ENCODE results near the gene TRMT112.
"Not testable (repeated sequence)": the region's sequence is repeated elsewhere in the genome, so short reads cannot be mapped to it uniquely, and the experiment has no call there.

The TRMT112 gene

DNA sequence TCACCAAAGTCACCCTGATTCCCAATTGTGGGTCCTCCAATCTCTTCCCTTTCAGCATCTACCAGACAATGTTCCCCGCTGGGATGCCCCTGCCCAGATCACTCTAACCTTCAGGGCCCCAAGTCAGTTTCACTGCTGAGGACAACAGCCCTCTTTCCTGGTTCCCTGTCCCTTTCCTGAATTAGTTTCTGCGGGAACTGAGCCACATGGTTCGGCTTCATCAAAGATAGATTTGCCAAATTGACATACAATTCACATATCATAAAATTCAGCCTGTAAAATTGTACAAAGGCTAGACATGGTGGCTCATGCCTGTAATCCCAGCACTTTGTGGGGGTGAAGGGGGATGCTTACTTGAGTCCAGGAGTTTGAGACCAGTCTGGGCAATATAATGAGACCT, 10.6 kb upstream of the TRMT112 start:
- no peak for DNase-seq

DNA sequence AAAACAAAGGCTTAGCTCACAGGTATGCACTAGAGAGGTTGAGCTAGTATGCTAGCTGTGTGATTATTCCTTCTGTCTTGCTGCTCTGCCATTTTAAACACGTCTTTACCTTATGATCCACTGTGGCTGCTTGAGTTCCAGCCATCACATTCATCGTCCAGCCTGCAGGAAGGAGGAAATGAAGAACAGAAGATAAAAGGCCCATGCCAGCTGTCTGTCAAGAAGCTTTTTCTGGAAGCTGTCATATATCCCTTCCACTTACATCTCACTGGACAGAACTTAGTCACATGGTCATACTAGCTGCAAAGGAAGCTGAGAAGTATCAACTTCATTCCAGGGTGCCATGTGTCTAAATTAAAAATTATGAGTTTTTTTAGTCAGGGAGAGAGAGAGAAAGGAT, 10.0 kb upstream of the TRMT112 start:
- no peak for DNase-seq

DNA sequence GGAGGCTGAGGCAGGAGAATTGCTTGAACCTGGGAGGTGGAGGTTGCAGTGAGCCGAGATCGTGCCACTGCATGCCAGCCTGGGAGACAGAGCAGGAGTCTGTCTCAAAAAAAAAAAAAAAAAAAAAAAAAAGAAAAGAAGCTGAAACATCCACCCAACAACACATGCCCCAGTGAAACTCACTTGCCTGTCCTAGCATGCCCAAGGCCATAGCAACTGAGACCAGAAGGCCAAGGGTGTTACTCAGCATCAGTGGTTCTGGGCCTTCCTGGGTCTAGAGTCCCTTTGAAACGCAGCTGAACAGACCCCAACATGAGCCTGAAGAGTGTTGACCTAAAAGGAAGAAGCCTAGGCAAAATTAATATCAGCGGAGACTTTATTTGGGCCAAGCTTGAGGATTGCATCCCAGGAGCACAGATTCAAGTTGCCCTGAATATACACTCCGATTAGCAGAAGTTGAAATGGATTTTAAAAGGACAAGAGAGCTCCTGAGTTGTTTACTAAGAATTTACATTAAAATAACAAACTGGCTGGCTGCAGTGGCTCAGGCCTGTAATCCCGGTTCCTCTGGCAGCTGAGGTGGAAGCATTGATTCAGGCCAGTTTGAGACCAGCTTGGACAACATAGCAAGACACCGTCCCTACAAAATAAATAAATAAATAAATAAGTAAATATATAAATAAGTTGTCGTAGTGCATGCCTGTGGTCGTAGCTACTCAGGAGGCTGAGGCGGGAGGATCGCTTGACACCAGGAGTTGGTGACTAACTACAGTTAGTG, 7.5 kb upstream of the TRMT112 start:
- no peak for DNase-seq

DNA sequence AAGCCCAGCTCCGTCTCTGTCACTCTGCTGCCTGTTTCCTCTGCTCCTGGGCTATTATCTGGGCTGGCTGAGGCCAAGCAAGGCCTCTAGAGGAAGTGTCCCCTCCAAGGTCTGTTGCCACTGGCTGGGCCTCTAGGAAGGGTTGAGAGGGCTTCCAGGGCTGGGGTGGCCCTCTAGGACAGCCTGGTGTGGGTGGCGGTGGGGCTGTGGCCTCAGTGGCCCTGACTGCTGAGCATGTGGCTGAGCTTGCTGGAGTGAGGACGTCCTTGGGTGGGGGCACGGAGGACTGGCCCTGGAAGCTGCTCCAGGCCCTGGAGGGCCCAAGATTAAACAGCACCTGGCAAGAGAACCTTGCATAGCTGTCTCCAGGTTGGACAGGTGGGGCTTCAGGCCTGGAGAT, 6.6 kb upstream of the TRMT112 start:
- not testable (repeated sequence) for DNase-seq

DNA sequence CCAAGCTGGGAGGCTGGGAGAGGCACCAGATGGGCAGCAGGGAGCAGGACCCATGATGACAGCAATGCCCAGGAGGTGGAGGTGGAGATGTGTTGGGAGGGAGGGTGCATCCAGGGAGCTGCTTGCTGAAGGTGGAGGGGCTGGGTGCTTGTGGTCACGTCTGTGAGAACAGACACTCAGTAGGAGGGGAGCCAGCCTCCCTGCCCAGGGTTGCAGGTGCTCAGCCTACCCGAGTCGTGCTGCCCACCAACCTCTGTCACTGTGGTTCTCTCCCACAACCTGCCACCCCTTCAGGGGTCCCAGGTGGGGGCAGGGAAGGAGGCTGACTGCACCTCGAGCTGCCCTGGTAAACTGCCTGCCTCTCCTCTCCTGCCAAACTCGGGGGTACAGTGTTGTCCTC, 6.0 kb upstream of the TRMT112 start:
- no peak for DNase-seq

DNA sequence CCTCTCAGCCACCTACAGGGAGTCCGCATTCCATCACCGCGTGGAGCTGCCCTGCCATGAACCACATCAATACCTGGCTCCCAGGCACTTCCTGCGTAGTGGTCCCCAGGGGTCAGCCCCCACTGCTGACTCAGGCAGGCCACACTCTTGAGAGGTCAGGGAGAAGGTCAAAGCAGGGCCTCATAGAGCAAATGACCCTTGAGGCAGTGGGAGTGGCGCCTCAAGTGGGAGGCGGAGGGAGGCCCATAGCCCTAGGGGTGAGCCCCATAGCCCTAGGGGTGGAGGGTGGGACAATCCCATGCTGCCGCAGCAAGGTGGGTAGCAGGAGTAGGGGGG, 5.5 kb upstream of the TRMT112 start:
- no peak for DNase-seq

DNA sequence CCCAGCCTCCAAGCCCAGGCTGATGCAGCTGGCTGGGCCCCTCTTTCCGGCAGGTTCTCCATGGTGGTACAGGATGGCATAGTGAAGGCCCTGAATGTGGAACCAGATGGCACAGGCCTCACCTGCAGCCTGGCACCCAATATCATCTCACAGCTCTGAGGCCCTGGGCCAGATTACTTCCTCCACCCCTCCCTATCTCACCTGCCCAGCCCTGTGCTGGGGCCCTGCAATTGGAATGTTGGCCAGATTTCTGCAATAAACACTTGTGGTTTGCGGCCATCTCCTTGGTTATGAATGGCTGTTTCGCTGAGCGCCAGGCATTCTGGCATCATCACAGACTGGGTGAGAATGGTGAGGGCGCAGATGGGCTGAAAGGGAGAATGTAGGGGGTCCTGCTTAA, 4.2 kb upstream of the TRMT112 start:
- DNase-seq: no peak

DNA sequence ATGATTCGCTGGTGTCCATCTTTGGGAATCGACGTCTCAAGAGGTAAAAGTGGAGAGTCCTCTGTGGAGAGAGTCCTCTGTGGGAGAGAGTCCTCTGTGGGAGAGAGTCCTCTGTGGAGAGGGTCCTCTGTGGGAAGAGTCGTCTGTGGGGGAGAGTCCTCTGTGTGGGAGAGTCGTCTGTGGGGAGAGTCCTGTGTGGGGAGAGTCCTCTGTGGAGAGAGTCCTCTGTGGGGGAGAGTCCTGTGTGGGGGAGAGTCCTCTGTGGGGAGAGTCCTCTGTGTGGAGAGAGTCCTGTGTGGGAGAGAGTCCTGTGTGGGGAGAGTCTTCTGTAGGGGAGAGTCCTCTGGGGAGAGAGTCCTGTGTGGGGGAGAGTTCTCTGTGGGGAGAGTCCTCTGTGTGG, 3.7 kb upstream of the TRMT112 start:
- no peak for DNase-seq

DNA sequence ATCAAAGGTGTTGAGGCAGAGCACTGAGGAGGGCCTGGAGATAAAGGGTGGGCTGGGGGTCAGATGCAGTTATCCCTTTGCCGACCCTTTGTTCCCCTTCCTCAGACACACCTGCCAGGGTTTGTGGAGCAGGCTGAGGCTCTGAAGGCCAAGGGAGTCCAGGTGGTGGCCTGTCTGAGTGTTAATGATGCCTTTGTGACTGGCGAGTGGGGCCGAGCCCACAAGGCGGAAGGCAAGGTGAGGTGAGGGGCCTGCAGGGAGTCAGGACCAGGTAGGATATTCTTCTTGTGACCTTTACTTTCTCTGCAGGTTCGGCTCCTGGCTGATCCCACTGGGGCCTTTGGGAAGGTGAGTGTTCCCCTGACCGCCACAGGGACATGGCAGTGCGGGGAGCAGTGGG, 3.2 kb upstream of the TRMT112 start:
- no peak for DNase-seq

DNA sequence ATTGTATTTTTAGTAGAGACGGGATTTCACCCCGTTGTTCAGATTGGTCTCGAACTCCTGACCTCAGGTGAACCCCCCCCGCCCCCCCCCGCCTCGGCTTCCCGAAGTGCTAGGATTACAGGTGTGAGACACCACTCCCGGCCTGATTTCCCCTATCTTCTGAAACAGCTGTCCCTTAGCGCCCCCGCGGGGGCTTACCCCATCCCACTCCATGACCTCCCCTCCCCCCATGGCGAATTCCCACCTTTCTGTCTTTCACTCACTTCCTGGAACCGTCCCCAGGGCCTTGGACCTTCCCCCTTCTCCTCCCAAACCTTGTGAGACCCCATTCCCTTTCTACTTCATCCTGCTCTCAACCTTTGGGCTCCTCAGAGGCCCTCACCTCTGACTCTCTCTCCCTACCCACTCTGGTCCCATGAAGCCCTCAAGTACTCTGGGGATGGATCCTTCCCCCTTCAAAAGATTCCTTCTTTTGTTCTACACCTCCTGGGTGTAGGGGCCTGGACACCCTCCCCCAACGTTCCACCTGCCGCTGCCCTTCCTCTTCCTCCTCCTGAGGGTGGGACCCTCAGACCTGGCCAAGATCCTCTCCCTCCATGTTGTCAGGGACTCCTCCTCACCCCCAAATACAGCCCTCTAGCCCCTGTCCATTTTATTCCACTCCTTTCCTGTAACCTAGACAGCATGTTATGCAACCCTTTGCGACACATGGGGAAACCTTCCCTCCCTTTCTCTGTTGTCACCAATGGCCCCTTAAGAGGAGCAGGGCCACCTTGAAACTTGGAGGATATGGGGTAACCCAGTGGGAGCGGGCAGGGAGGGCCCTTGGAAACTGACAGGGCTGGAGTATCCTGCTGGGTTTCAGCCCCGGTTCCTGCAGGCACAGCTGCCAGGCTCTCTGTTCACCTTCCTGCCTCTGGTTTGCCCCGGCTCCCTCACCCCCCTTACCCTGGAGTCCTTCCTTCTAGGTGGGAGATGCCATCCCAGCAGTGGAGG, 1.7 kb upstream of the TRMT112 start:
- DNase-seq: peak in 1 of 2 donors; percentile 41

DNA sequence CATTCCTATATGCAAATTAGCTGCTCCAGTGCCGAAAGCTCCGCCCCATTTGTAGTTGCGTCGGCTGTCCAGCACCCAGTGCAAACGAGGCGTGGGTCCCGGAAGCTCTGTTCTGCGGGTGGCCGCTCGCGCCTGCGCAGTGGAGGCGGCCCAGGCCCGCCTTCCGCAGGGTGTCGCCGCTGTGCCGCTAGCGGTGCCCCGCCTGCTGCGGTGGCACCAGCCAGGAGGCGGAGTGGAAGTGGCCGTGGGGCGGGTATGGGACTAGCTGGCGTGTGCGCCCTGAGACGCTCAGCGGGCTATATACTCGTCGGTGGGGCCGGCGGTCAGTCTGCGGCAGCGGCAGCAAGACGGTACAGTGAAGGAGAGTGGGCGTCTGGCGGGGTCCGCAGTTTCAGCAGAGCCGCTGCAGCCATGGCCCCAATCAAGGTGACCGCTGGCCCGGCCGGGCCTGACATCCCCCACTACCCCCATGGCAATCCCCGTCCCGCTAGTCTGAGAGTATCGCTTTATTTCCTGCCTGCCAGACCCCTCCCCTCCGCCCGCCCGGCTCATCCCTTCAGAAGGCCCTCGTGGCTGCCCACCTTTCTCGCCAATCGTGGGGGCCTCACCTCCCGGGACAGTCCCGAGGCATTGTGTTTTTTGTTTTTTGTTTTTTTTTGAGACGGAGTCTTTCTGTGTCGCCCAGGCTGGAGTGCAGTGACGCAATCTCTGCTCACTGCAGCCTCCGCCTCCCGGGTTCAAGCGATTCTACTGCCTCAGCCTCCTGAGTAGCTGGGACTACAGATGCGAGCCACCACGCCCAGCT, 804 bp upstream of the TRMT112 start, which contains the start of gene PRDX5:
PRDX5 (plus strand) TSS at position 161 of the 805 bp plus-strand sequence; CDS start at position 256, 95 bp downstream.
- peak; percentile 97 for DNase-seq

DNA sequence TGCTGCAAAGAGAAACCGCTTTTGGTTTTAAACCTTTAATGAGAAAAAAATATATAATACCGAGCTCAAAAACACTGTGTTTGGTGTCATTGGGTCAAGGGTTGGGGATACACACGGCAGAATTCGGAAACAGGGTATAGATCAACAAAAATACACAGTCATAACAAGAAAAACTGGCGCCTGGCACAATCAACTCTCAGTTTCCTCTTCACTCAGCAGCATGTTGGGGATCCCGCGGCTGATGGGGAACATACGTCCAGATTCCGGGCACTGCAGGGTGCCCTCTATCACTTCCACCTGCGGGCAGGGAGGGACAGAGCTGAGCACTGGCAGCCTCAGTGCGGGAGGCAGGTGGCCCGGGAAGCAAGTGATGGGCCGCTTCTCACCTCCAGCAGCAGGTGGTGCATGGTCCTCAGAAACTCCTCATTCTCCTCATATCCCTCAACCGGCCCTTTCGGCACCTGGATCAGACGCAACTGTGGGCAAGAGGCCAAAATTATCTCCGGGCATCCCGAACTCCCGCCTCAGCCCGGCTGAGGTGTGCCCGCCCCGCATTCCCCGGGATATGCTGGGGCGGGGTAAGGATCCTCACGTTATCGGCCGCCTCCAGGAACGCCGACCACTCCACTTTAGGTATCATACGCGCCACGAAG, 561 bp downstream of the TRMT112 start:
- no peak for DNase-seq

DNA sequence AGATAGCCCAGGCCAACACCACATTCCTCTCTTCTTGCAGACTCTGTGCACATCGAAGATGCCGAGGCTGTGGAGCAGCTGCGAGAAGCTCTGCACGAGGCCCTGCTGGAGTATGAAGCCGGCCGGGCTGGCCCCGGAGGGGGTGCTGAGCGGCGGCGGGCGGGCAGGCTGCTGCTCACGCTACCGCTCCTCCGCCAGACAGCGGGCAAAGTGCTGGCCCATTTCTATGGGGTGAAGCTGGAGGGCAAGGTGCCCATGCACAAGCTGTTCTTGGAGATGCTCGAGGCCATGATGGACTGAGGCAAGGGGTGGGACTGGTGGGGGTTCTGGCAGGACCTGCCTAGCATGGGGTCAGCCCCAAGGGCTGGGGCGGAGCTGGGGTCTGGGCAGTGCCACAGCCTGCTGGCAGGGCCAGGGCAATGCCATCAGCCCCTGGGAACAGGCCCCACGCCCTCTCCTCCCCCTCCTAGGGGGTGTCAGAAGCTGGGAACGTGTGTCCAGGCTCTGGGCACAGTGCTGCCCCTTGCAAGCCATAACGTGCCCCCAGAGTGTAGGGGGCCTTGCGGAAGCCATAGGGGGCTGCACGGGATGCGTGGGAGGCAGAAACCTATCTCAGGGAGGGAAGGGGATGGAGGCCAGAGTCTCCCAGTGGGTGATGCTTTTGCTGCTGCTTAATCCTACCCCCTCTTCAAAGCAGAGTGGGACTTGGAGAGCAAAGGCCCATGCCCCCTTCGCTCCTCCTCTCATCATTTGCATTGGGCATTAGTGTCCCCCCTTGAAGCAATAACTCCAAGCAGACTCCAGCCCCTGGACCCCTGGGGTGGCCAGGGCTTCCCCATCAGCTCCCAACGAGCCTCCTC, 1.5 kb downstream of the TRMT112 start:
- not testable (repeated sequence) for DNase-seq

DNA sequence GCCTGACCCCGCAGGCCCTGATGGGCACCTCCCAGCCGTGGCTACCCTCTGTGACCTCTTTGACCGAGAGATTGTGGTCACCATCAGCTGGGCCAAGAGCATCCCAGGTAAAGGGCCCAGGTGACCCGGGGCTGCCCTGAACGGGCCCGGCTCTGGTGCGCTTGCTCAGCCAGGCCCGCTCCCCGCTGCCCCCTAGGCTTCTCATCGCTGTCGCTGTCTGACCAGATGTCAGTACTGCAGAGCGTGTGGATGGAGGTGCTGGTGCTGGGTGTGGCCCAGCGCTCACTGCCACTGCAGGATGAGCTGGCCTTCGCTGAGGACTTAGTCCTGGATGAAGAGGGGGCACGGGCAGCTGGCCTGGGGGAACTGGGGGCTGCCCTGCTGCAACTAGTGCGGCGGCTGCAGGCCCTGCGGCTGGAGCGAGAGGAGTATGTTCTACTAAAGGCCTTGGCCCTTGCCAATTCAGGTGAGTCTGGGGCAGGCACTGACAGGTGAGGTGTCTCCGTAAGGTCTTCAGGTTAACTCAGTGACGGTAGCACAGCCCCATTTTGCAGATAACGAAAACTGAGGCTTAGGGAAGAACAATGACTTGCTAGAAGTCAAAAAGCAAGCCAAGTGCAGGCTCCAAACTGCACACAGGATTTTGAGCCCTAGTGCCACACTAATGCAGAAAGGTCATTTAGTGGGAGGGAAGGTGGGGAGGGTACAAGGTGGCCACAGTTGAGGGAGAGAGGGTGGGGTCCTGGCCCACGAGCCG, 2.4 kb downstream of the TRMT112 start:
- no peak for DNase-seq

DNA sequence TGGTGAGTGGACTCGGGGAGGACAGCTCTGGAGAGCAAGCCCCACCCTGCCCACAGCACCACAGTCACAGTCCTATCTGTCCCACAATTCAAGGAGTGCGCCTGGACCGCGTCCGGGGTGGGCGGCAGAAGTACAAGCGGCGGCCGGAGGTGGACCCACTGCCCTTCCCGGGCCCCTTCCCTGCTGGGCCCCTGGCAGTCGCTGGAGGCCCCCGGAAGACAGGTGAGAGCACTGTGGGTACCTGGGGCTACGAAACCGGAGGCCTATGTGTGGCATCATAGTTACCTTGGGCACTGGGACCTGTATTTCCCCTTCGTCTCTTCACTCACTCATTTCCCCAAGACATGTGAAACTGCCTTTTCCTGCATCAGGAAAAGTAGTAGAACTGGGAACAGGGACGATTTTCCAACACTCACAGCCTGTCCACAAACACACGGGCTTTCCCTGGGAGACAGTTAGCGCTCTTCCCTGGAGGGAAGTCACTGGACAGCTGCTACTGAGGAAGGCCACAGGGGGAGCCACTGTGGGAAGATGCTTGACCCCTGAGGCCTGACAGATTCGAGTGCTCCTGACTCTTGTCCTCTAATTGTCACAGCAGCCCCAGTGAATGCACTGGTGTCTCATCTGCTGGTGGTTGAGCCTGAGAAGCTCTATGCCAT, 3.1 kb downstream of the TRMT112 start:
- no peak for DNase-seq

DNA sequence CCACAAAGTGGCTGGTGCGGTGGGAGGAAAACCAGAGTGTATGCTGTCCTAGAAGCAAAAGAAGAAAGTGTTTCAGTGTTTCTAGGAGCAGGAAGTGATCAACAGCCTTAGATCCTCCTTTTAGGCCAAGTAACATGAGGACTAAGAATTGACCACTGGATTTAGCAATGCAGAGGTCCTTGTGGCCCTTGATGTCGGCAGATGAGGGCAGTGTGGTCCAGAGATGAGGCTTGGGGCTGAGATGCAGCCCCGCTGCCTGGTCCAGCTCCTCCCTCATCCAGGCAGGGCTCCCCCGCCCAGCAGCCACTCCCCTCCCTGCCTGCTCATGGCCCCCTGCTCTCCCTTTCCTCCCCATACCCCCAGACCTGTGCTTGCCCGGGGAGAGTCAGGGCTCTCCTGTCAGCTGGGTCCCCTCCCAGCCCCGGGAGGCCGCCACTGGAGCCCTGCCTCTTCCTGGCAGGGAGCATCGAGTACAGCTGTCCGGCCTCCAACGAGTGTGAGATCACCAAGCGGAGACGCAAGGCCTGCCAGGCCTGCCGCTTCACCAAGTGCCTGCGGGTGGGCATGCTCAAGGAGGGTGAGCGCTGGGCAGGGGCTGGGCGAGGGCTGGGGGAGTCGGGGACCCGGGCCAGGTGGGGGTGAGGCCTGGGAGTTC, 3.7 kb downstream of the TRMT112 start:
- no peak for DNase-seq

DNA sequence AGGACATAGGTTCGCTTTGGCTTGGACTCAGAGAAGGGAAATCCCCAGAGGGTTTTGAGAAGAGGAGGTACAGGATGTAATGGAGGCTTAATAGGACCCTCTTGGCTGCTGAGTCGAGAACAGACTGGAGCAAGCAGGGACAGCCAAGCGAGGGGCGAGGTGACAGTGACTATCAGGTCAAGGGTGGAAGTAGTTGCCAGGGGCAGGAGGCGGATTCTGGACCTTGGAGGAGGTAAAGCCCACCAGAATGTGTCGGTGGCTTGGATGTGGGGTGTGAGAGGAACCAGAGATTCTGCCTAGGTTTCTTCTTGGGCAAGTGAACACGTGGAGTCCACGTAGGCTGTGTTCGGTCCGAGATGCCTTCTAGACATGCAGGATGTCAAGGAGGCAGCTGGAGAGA, 4.4 kb downstream of the TRMT112 start:
- no peak for DNase-seq

DNA sequence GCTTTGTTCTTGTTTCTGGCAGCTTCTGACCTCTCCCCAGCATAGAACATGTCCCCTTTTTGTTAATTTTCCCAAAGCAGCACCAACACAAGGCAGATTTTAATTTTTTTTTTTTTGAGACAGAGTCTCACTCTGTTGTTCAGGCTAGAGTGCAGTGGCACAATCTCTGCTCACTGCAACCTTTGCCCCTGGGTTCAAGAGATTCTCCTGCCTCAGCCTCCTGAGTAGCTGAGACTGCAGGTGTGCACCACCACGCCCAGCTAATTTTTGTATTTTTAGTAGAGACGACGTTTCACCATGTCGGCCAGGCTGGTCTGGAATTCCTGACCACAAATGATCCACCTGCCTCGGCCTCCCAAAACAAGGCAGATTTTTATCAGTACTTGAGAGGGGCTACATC, 9.6 kb downstream of the TRMT112 start:
- not testable (repeated sequence) for DNase-seq

DNA sequence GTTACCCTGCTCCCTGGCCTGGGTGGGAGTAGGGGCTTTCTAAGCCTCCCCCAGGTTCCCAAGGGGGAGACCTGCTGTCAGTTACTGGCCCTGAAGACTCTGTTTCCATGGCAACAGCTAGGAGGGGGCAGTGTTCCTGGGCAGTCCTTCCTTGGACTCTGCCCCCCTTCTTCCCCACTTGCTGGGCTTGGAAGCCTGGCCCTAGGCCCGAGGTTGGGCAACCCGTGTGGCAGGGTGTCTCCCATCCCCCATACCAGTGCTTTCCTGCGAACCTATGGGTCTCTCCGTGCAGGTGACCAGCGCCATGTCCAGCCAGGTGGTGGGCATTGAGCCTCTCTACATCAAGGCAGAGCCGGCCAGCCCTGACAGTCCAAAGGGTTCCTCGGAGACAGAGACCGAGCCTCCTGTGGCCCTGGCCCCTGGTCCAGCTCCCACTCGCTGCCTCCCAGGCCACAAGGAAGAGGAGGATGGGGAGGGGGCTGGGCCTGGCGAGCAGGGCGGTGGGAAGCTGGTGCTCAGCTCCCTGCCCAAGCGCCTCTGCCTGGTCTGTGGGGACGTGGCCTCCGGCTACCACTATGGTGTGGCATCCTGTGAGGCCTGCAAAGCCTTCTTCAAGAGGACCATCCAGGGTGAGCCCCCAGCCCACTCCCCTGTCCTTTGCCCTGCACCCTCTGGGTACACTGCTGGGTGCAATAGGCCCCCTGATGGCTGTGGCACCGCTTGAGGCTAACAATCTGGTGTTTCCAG, 10.3 kb downstream of the TRMT112 start:
- DNase-seq: no peak

All from inflammatory macrophage treated with lipopolysaccharide for 1 hour (primary cell).